IMR-90 (cell line): ENCODE measurements around the gene TEAD1. TPM values are rescaled to one million over a fixed set of nuclear protein-coding genes. Genes with fewer than 3 reads are reported as not detected.

Source experiments
- ATAC-seq: fragments of 200-7000 bp; cut with Tn5 transposase; 2 replicates; pipeline ENCODE4 v1.9.1; 2020; ENCODE audit warnings: low read depth, mild to moderate bottlenecking, moderate library complexity
- BruUV-seq: library from RNA; stranded (reverse); fragments of 400-500 nt; replicated peaks from 2 replicates; lab custom pipeline; 2021; lab: Mats Ljungman, UMichigan
- CTCF ChIA-PET: fragments of 300-600 bp; formaldehyde crosslinking; extraction: SDS; loops from one replicate; lab custom pipeline; 2021; ENCODE audit warnings: antibody characterized with exemption; lab: Yijun Ruan, JAX
- POLR2A ChIA-PET: fragments of 300-600 bp; sonication (Branson Sonifier 250); formaldehyde crosslinking; loops from one replicate; lab custom pipeline; 2022; ENCODE audit warnings: antibody characterized with exemption; ENCODE audit not compliant: unreplicated experiment; lab: Charles Lee
- DNase-seq: peaks from one replicate; pipeline ENCODE4 v3.0.0; 2013
- H2AFZ ChIP-seq: replicated peaks from 2 replicates; pipeline ENCODE3; 2013; ENCODE audit warnings: low read length, mild to moderate bottlenecking; ENCODE audit not compliant: poor library complexity
- H2AK5ac ChIP-seq: 2 replicates; pipeline ENCODE4 v1.6.1; 2013; ENCODE audit warnings: low read depth, low read length, inconsistent platforms
- H2AK9ac ChIP-seq: replicated peaks from 2 replicates; pipeline ENCODE3; 2013; ENCODE audit warnings: mild to moderate bottlenecking, low read depth, low read length, moderate library complexity; ENCODE audit not compliant: poor library complexity
- H2BK120ac ChIP-seq: 2 replicates; pipeline ENCODE4 v1.6.1; 2013; ENCODE audit warnings: low read depth, low read length, inconsistent platforms
- H2BK15ac ChIP-seq: 3 replicates; pipeline ENCODE4 v1.6.1; 2013; ENCODE audit warnings: low read depth, low read length, inconsistent platforms
- H2BK20ac ChIP-seq: 2 replicates; pipeline ENCODE4 v1.6.1; 2013; ENCODE audit warnings: low read depth, mild to moderate bottlenecking, inconsistent platforms, low read length, moderate library complexity
- H2BK5ac ChIP-seq: 2 replicates; pipeline ENCODE4 v1.6.1; 2013; ENCODE audit warnings: mild to moderate bottlenecking, low read depth, low read length, inconsistent platforms; ENCODE audit not compliant: poor library complexity, severe bottlenecking
- H3K14ac ChIP-seq: replicated peaks from 2 replicates; pipeline ENCODE4 v1.6.1; 2013; ENCODE audit warnings: low read depth, low read length, inconsistent platforms
- H3K18ac ChIP-seq: 2 replicates; pipeline ENCODE4 v1.6.1; 2013; ENCODE audit warnings: low read depth, low read length, control low read depth
- H3K23ac ChIP-seq: 2 replicates; pipeline ENCODE4 v1.6.1; 2013; ENCODE audit warnings: low read depth, low read length, inconsistent platforms
- H3K27ac ChIP-seq: 2 replicates; pipeline ENCODE4 v1.5.1; 2013; ENCODE audit warnings: mild to moderate bottlenecking, control low read depth, low read length; ENCODE audit not compliant: insufficient read depth
- H3K27me3 ChIP-seq: 2 replicates; pipeline ENCODE4 v1.6.1; 2013; ENCODE audit warnings: low read length; ENCODE audit not compliant: control insufficient read depth, insufficient read depth
- H3K36me3 ChIP-seq: 2 replicates; pipeline ENCODE4 v1.6.1; 2013; ENCODE audit warnings: low read length, mixed read lengths; ENCODE audit not compliant: control insufficient read depth, insufficient read depth
- H3K4ac ChIP-seq: 2 replicates; pipeline ENCODE4 v1.6.1; 2013; ENCODE audit warnings: low read depth, low read length, inconsistent platforms
- H3K4me1 ChIP-seq: 2 replicates; pipeline ENCODE4 v1.6.1; 2013; ENCODE audit warnings: low read length, mixed read lengths; ENCODE audit not compliant: control insufficient read depth, insufficient read depth
- H3K4me2 ChIP-seq: 2 replicates; pipeline ENCODE4 v1.6.1; 2013; ENCODE audit warnings: low read depth, mild to moderate bottlenecking, control low read depth, low read length, moderate library complexity
- H3K4me3 ChIP-seq: 2 replicates; pipeline ENCODE4 v1.5.1; 2013; ENCODE audit warnings: low read depth, mild to moderate bottlenecking, control low read depth, low read length, moderate library complexity; ENCODE audit not compliant: insufficient read depth
- H3K56ac ChIP-seq: 2 replicates; pipeline ENCODE4 v1.6.1; 2013; ENCODE audit warnings: low read length, inconsistent platforms; ENCODE audit not compliant: insufficient read depth; ENCODE audit errors: extremely low read depth
- H3K79me1 ChIP-seq, 2 experiments: 2 replicates each; pipeline ENCODE4 v1.6.1; 2013; ENCODE audit warnings: low read length in 2 of 2, inconsistent platforms in 1 of 2, low read depth in 1 of 2
- H3K9ac ChIP-seq: 2 replicates; pipeline ENCODE4 v1.6.1; 2013; ENCODE audit warnings: low read depth, low read length, control low read depth
- H3K9me1 ChIP-seq: 2 replicates; pipeline ENCODE4 v1.6.1; 2013; ENCODE audit warnings: low read length, inconsistent platforms; ENCODE audit not compliant: insufficient read depth
- H3K9me3 ChIP-seq: 2 replicates; pipeline ENCODE4 v1.6.1; 2013; ENCODE audit warnings: low read length; ENCODE audit not compliant: control insufficient read depth, insufficient read depth
- H4K20me1 ChIP-seq: 2 replicates; pipeline ENCODE4 v1.6.1; 2013; ENCODE audit warnings: low read length, inconsistent platforms; ENCODE audit not compliant: insufficient read depth
- H4K5ac ChIP-seq: 2 replicates; pipeline ENCODE4 v1.6.1; 2013; ENCODE audit warnings: mild to moderate bottlenecking, low read depth, low read length, control low read depth
- H4K8ac ChIP-seq, 2 experiments: 2 replicates each; pipeline ENCODE4 v1.6.1; 2013; ENCODE audit warnings: low read depth in 2 of 2, low read length in 2 of 2, control low read depth in 1 of 2, inconsistent platforms in 1 of 2
- H4K91ac ChIP-seq: 2 replicates; pipeline ENCODE4 v1.6.1; 2013; ENCODE audit warnings: low read depth, low read length, inconsistent platforms; ENCODE audit not compliant: insufficient read depth
- BHLHE40 ChIP-seq: fragments of 150-350 bp; IDR thresholded peaks from 2 replicates; pipeline ENCODE4 v1.6.1; 2016; ENCODE audit warnings: mild to moderate bottlenecking, low read depth, low read length
- CEBPB ChIP-seq: IDR thresholded peaks from 2 replicates; pipeline ENCODE4 v1.6.1; 2012; ENCODE audit warnings: low read depth, low read length, improper control_type of control experiment
- CHD1 ChIP-seq: IDR thresholded peaks from 2 replicates; pipeline ENCODE4 v1.6.1; 2012; ENCODE audit warnings: low read depth, low read length, improper control_type of control experiment
- CTCF ChIP-seq: conservative IDR thresholded peaks from 2 replicates; pipeline ENCODE4 v1.5.1; 2012; ENCODE audit warnings: mild to moderate bottlenecking, low read depth, low read length, improper control_type of control experiment
- FOS ChIP-seq: fragments of 150-350 bp; IDR thresholded peaks from 2 replicates; pipeline ENCODE4 v1.6.1; 2016; ENCODE audit warnings: low read depth, low read length
- MAZ ChIP-seq: IDR thresholded peaks from 2 replicates; pipeline ENCODE4 v1.6.1; 2012; ENCODE audit warnings: low read depth, mild to moderate bottlenecking, low read length, improper control_type of control experiment, moderate library complexity, borderline replicate concordance
- MXI1 ChIP-seq: IDR thresholded peaks from 2 replicates; pipeline ENCODE4 v1.6.1; 2012; ENCODE audit warnings: low read depth, mild to moderate bottlenecking, low read length, moderate library complexity, borderline replicate concordance
- SMC3 ChIP-seq: fragments of 150-350 bp; IDR thresholded peaks from 2 replicates; pipeline ENCODE4 v1.6.1; 2016; ENCODE audit warnings: low read depth, mild to moderate bottlenecking, antibody characterized with exemption, low read length, moderate library complexity
- USF2 ChIP-seq: fragments of 150-350 bp; IDR thresholded peaks from 2 replicates; pipeline ENCODE4 v1.6.1; 2017; ENCODE audit warnings: mild to moderate bottlenecking, antibody characterized with exemption, low read length, low read depth
- WGBS, 2 experiments: methylation state at CpG; one replicate each; pipeline versions ENCODE4 v1.1.5 to v1.1.7; 2013; ENCODE audit warnings: missing lambda C conversion rate in 2 of 2; ENCODE audit not compliant: insufficient read length in 1 of 2; ENCODE audit errors: extremely low coverage in 2 of 2; 5-methylcytosine and 5-hydroxymethylcytosine counted together
- dilution Hi-C: fragments of 300-500 bp; cut with HindIII; formaldehyde crosslinking; loops from one replicate; pipeline ENCODE4 v1.14.3; 2018; ENCODE audit warnings: low sequenced_read_pairs; ENCODE audit not compliant: unreplicated experiment
- in situ Hi-C: fragments of 300-500 bp; cut with MboI; formaldehyde crosslinking; loops from 3 replicates; pipeline ENCODE4 v1.14.3; 2019; ENCODE audit warnings: low sequenced_read_pairs, inconsistent platforms, mixed read lengths
- intact Hi-C: fragments of 100-400 bp; cut with micrococcal nuclease; formaldehyde crosslinking; loops from 2 replicates; pipeline ENCODE4 v1.10.0; 2022
- polyA plus RNA-seq, 3 experiments: library from polyadenylated mRNA; depleted of rRNA; stranded (reverse); fragments of >200 nt; gene quantifications; 2 replicates each; pipeline ENCODE4 v1.2.3, GENCODE V29; 2012; ENCODE audit warnings: low replicate concordance in 1 of 3
- total RNA-seq: library from RNA; depleted of rRNA; stranded (reverse); fragments of >200 nt; gene quantifications from 2 replicates; pipeline ENCODE4 v1.2.3, GENCODE V29; 2012

The TEAD1 gene
- total and polyA plus RNA-seq, 2 of the 4 experiments (the other 2 are of a cell fraction) = 51.8 to 69.2 TPM

GRCh38 chr11:12682737-12683500, 8.7 kb downstream of the TEAD1 start:
- H3K4me1 ChIP-seq = peaks cover 54% of the 10 kb centered on the region
- H3K4me3 ChIP-seq = no peak overlapping the region
- no TSS peak for BruUV-seq
- intact Hi-C loops (no loop called here), in situ Hi-C loops (no loop called here), dilution Hi-C loops (loop anchor here (25.0 kb wide), 1 partner anchor 204 kb away; no protein-coding TSS in a partner anchor)
- peaks cover 0 to 82% of the 10 kb centered on the region in 2 experiments; a peak in 2 of 4 replicates for H3K79me1 ChIP-seq
- H3K9me3 ChIP-seq = no peaks in the 10 kb centered on the region
- no peak overlapping the region; the same call in 1 of the 2 replicates for H3K4me2 ChIP-seq
- H3K14ac ChIP-seq = peak overlapping the region; percentile 77
- no peak overlapping the region for H2BK120ac ChIP-seq
- H3K56ac ChIP-seq = no peak overlapping the region
- no peak overlapping the region for H4K91ac ChIP-seq
- peak overlapping the region; percentile 21; the same call in 1 of the 2 replicates for H2BK20ac ChIP-seq
- peaks cover 93% of the 10 kb centered on the region for H4K20me1 ChIP-seq
- H3K27me3 ChIP-seq = no peaks in the 10 kb centered on the region
- CTCF ChIA-PET = interaction anchor here (0.6 kb wide), 1 partner anchor 84 kb away, joined by 3 read pairs; no protein-coding TSS in a partner anchor
- no peak overlapping the region for H2BK5ac ChIP-seq
- 100% methylated on average over 1 of the region's 10 CpGs; no CpG with 5 or more reads in 1 of the 2 experiments for WGBS, 2 experiments
- no peak overlapping the region for H2AK9ac ChIP-seq
- no peak overlapping the region; the same call in 1 of the 2 replicates for H3K27ac ChIP-seq
- H2AK5ac ChIP-seq = no peak overlapping the region; the same call in 1 of the 2 replicates
- H2BK15ac ChIP-seq = no peak overlapping the region
- peak overlapping the region in 1 of 2 experiments; percentile 11; a peak in 1 of 4 replicates for H4K8ac ChIP-seq
- TF ChIP-seq BHLHE40 (no peak), CHD1 (no peak), CTCF (no peak), USF2 (no peak), FOS (no peak), CEBPB (no peak), MAZ (no peak), SMC3 (no peak), MXI1 (no peak)
- ATAC-seq (no peak), DNase-seq (no peak)
- H3K4ac ChIP-seq = peak overlapping the region; percentile 23
- peaks cover 7% of the 10 kb centered on the region for H3K36me3 ChIP-seq
- POLR2A ChIA-PET = no interaction called here
- H2AFZ ChIP-seq = no peak overlapping the region
- no peak overlapping the region for H4K5ac ChIP-seq
- no peak overlapping the region for H3K9ac ChIP-seq
- peak overlapping the region; percentile 65; the same call in 1 of the 2 replicates for H3K23ac ChIP-seq
- H3K18ac ChIP-seq = no peak overlapping the region
- H3K9me1 ChIP-seq = peaks cover 55% of the 10 kb centered on the region
